Measurements from ENCODE around the gene CRYBB1.

The CRYBB1 gene

GRCh38 chr22:26589845-26590736, 27.7 kb downstream of the CRYBB1 start, which contains the start of gene TPST2:
Gene TPST2, minus strand, starts transcription at chr22:26590132. Its CDS starts 48,502 bp downstream, at chr22:26541630.
- peak within 1 kb of the TSS; percentile 94 for H2AFZ ChIP-seq (ENCODE audit: low read depth, low read length)

GRCh38 chr22:26589367-26589844, 28.4 kb downstream of the CRYBB1 start:
- peak overlapping the region; percentile 61; the same call in 1 of the 2 replicates for H2AFZ ChIP-seq (ENCODE audit: low read depth, low read length)
- peak overlapping the region; percentile 82 for H3K9ac ChIP-seq (ENCODE audit: low read length)
- no peaks in the 10 kb centered on the region for H4K20me1 ChIP-seq (ENCODE audit: insufficient read depth, low read length)
- H3K36me3 ChIP-seq (replicated peaks; ENCODE audit: low read depth, low read length) = peaks cover 6% of the 10 kb centered on the region
- TF ChIP-seq CTCF (IDR thresholded peaks at IDR 0.05; ENCODE audit: low read depth, low read length) (no peak), EZH2phosphoT487 (IDR thresholded peaks at IDR 0.05; ENCODE audit: low read depth) (no peak)
- no peak overlapping the region for H3K27ac ChIP-seq (ENCODE audit: low read length)
- H3K9me3 ChIP-seq (ENCODE audit: insufficient read depth, low read length) = 0 out of 2 replicates have a peak, but pooled peaks cover 6% of the 10 kb centered on the region
- H3K4me2 ChIP-seq (ENCODE audit: low read length) = peak overlapping the region; percentile 97
- H3K79me2 ChIP-seq (ENCODE audit: low read length) = no peaks in the 10 kb centered on the region
- peaks cover 16% of the 10 kb centered on the region for H3K27me3 ChIP-seq (ENCODE audit: low read depth, low read length)
- peak overlapping the region; percentile 92 for H3K4me3 ChIP-seq (ENCODE audit: low read length)
- peaks cover 9% of the 10 kb centered on the region for H3K4me1 ChIP-seq (ENCODE audit: low read length)

More at GRCh38 chr22:26589845-26590736, 27.7 kb downstream of the CRYBB1 start, which contains the start of gene TPST2:
- peaks cover 9% of the 10 kb centered on the region for H3K4me1 ChIP-seq (ENCODE audit: low read length)
- H3K36me3 ChIP-seq (replicated peaks; ENCODE audit: low read depth, low read length) = peaks cover 6% of the 10 kb centered on the region
- H3K9me3 ChIP-seq (ENCODE audit: insufficient read depth, low read length) = 0 out of 2 replicates have a peak, but pooled peaks cover 6% of the 10 kb centered on the region
- H3K79me2 ChIP-seq (ENCODE audit: low read length) = no peaks in the 10 kb centered on the region
- TF ChIP-seq CTCF (IDR thresholded peaks at IDR 0.05; ENCODE audit: low read depth, low read length) = no peak
- no peak for TF ChIP-seq EZH2phosphoT487 (IDR thresholded peaks at IDR 0.05; ENCODE audit: low read depth)
- H3K4me2 ChIP-seq (ENCODE audit: low read length) = peak within 1 kb of the TSS; percentile 97
- H4K20me1 ChIP-seq (ENCODE audit: insufficient read depth, low read length) = no peaks in the 10 kb centered on the region
- H3K27ac ChIP-seq (ENCODE audit: low read length) = no peak within 1 kb of the TSS
- H3K27me3 ChIP-seq (ENCODE audit: low read depth, low read length) = peaks cover 23% of the 10 kb centered on the region
- peak within 1 kb of the TSS; percentile 82 for H3K9ac ChIP-seq (ENCODE audit: low read length)
- H3K4me3 ChIP-seq (ENCODE audit: low read length) = peak within 1 kb of the TSS; percentile 92

- Histone ChIP-seq H3K4me2 (ENCODE audit: low read length) (peak overlapping the region; percentile 97), H3K36me3 (replicated peaks; ENCODE audit: low read depth, low read length) (peaks cover 6% of the 10 kb centered on the region), H3K4me3 (ENCODE audit: low read length) (peak overlapping the region; percentile 92), H3K27me3 (ENCODE audit: low read depth, low read length) (peaks cover 16% of the 10 kb centered on the region), H3K4me1 (ENCODE audit: low read length) (peaks cover 9% of the 10 kb centered on the region), H3K9ac (ENCODE audit: low read length) (peak overlapping the region; percentile 82), H2AFZ (ENCODE audit: low read depth, low read length) (peak overlapping the region; percentile 61; the same call in 1 of the 2 replicates), H3K9me3 (ENCODE audit: insufficient read depth, low read length) (0 out of 2 replicates have a peak, but pooled peaks cover 6% of the 10 kb centered on the region), H4K20me1 (ENCODE audit: insufficient read depth, low read length) (no peaks in the 10 kb centered on the region), H3K79me2 (ENCODE audit: low read length) (no peaks in the 10 kb centered on the region), H3K27ac (ENCODE audit: low read length) (no peak overlapping the region)
- no peak for TF ChIP-seq EZH2phosphoT487 (IDR thresholded peaks at IDR 0.05; ENCODE audit: low read depth)
- no peak for TF ChIP-seq CTCF (IDR thresholded peaks at IDR 0.05; ENCODE audit: low read depth, low read length)
Measured at GRCh38 chr22:26588729-26589366, 29.0 kb downstream of the CRYBB1 start.
